HCT116 (cell line): ENCODE data around the gene ERGIC1. TPM values are rescaled to one million over a fixed set of nuclear protein-coding genes. Genes with fewer than 3 reads are reported as not detected.
A peak's percentile ranks its signal among the peaks of the same experiment; 100 is the strongest.

ENCODE experiments used
- ATAC-seq: fragments of 200-7000 bp; cut with Tn5 transposase; 2 replicates; pipeline ENCODE4 v1.9.1; 2020; ENCODE audit warnings: mild to moderate bottlenecking, moderate library complexity
- BruUV-seq: library from RNA; stranded (reverse); fragments of 400-500 nt; replicated peaks from 2 replicates; lab custom pipeline; 2021; lab: Mats Ljungman, UMichigan
- CTCF ChIA-PET: fragments of 300-600 bp; sonication (Branson Sonifier 250); formaldehyde crosslinking; loops from one replicate; lab custom pipeline; 2021; ENCODE audit warnings: antibody characterized with exemption; lab: Charles Lee
- POLR2A ChIA-PET: fragments of 300-600, 350-600 bp; sonication (Branson Sonifier 250); formaldehyde crosslinking; loops from one replicate; lab custom pipeline; 2021; ENCODE audit warnings: antibody characterized with exemption; lab: Charles Lee
- RAD21 ChIA-PET, 2 experiments: fragments of 300-600 bp; sonication (Branson Sonifier 250); formaldehyde crosslinking; loops; one replicate each; lab custom pipeline; 2023; ENCODE audit warnings: low total read pairs in 2 of 2; ENCODE audit not compliant: uncharacterized antibody in 2 of 2, unreplicated experiment in 2 of 2, low non-redundant PET in 1 of 2; lab: Charles Lee
- DNase-seq: peaks from one replicate; pipeline ENCODE4 v3.0.0-alpha.2; 2010; ENCODE audit warnings: low read depth, low spot score
- H2AFZ ChIP-seq: fragments of 200-600 bp; shearing (Covaris generic), sonication (generic); 2 replicates; pipeline ENCODE4 v1.6.1; 2017; ENCODE audit warnings: low read depth, mixed run types, mixed read lengths, antibody characterized with exemption, low read length; ENCODE audit not compliant: poor library complexity, severe bottlenecking
- H3K27ac ChIP-seq: 2 replicates; pipeline ENCODE4 v1.5.1; 2012; ENCODE audit warnings: low read depth, low read length
- H3K27me3 ChIP-seq: fragments of 200-600 bp; sonication (generic); 2 replicates; pipeline ENCODE4 v1.6.1; 2016; ENCODE audit warnings: mixed run types, low read length, mixed read lengths; ENCODE audit not compliant: insufficient read depth
- H3K36me3 ChIP-seq, 2 experiments: fragments of 200-500 bp in 1 of 2; fragments of 200-600 bp in 1 of 2; sonication (Bioruptor generic) in 1 of 2; sonication (generic) in 1 of 2; 2 replicates each; pipeline versions ENCODE4 v1.5.1 to v1.6.1; 2014 to 2016; ENCODE audit warnings: low read length in 2 of 2, inconsistent platforms in 1 of 2, mixed read lengths in 1 of 2, mixed run types in 1 of 2; ENCODE audit not compliant: insufficient read depth in 2 of 2, control insufficient read depth in 1 of 2
- H3K4me1 ChIP-seq, 2 experiments: fragments of 200-600 bp in 1 of 2; sonication (generic) in 1 of 2; 2 replicates each; pipeline versions ENCODE4 v1.5.1 to v1.6.1; 2012 to 2017; ENCODE audit warnings: low read length in 2 of 2, inconsistent platforms in 1 of 2, mild to moderate bottlenecking in 1 of 2, mixed read lengths in 1 of 2, mixed run types in 1 of 2, moderate library complexity in 1 of 2; ENCODE audit not compliant: insufficient read depth in 2 of 2, control insufficient read depth in 1 of 2
- H3K4me2 ChIP-seq: fragments of 200-600 bp; sonication (generic); 2 replicates; pipeline ENCODE4 v1.6.1; 2017; ENCODE audit warnings: mixed run types, low read length, mixed read lengths
- H3K4me3 ChIP-seq, 2 experiments: fragments of 200-600 bp in 1 of 2; sonication (generic) in 1 of 2; replicated peaks in 1 of 2; 2 replicates each; pipeline ENCODE4 v1.5.1; 2011 to 2016; ENCODE audit warnings: low read length in 2 of 2, control low read depth in 1 of 2, low read depth in 1 of 2, mild to moderate bottlenecking in 1 of 2, mixed read lengths in 1 of 2, mixed run types in 1 of 2
- H3K79me2 ChIP-seq: fragments of 200-600 bp; sonication (generic); 2 replicates; pipeline ENCODE4 v1.6.1; 2017; ENCODE audit warnings: mild to moderate bottlenecking, mixed run types, low read length, moderate library complexity, mixed read lengths; ENCODE audit not compliant: insufficient read depth
- H3K9ac ChIP-seq: fragments of 200-600 bp; sonication (generic); 2 replicates; pipeline ENCODE4 v1.6.1; 2016; ENCODE audit warnings: low read length, mixed read lengths
- H3K9me2 ChIP-seq: fragments of 200-600 bp; sonication (generic), shearing (Covaris generic); 2 replicates; pipeline ENCODE4 v1.6.1; 2017; ENCODE audit warnings: mixed run types, mild to moderate bottlenecking, moderate library complexity; ENCODE audit not compliant: insufficient read depth
- H3K9me3 ChIP-seq, 2 experiments: fragments of 200-500 bp in 1 of 2; fragments of 200-600 bp in 1 of 2; sonication (Bioruptor generic) in 1 of 2; sonication (generic) in 1 of 2; 2 replicates each; pipeline ENCODE4 v1.6.1; 2014 to 2017; ENCODE audit warnings: low read length in 2 of 2, mixed read lengths in 2 of 2, inconsistent platforms in 1 of 2, low read depth in 1 of 2, mild to moderate bottlenecking in 1 of 2, mixed run types in 1 of 2, moderate library complexity in 1 of 2; ENCODE audit not compliant: control insufficient read depth in 1 of 2, insufficient read depth in 1 of 2
- H4K20me1 ChIP-seq: fragments of 200-600 bp; sonication (generic), shearing (Covaris generic); 2 replicates; pipeline ENCODE4 v1.6.1; 2017; ENCODE audit warnings: mixed run types, mild to moderate bottlenecking, moderate library complexity; ENCODE audit not compliant: insufficient read depth
- ATF3 ChIP-seq: IDR thresholded peaks from 2 replicates; pipeline ENCODE4 v1.6.1; 2012
- CBX3 ChIP-seq: IDR thresholded peaks from 2 replicates; pipeline ENCODE4 v1.6.1; 2012; ENCODE audit warnings: low read depth
- CEBPB ChIP-seq: IDR thresholded peaks from 2 replicates; pipeline ENCODE4 v1.6.1; 2012; ENCODE audit warnings: low read depth
- CTCF ChIP-seq, 3 experiments: fragments of 200-600 bp in 1 of 3; sonication (generic) in 1 of 3; IDR thresholded peaks in 2 of 3; conservative IDR thresholded peaks in 1 of 3; 2 replicates each; pipeline ENCODE4 v1.5.1; 2012 to 2017; ENCODE audit warnings: low read depth in 2 of 3, low read length in 2 of 3, antibody characterized with exemption in 1 of 3, borderline replicate concordance in 1 of 3, control low read depth in 1 of 3, mild to moderate bottlenecking in 1 of 3, mixed read lengths in 1 of 3, mixed run types in 1 of 3, moderate library complexity in 1 of 3; ENCODE audit not compliant: insufficient read depth in 1 of 3
- EGR1 ChIP-seq: IDR thresholded peaks from 2 replicates; pipeline ENCODE4 v1.6.1; 2012; ENCODE audit warnings: low read depth
- EZH2phosphoT487 ChIP-seq: fragments of 200-600 bp; IDR thresholded peaks from 2 replicates; pipeline ENCODE4 v1.6.1; 2018; ENCODE audit warnings: antibody characterized with exemption, borderline replicate concordance
- POLR2A ChIP-seq: IDR thresholded peaks from 2 replicates; pipeline ENCODE4 v1.7.0; 2011; ENCODE audit warnings: borderline replicate concordance; ENCODE audit not compliant: insufficient read depth, insufficient read length; ENCODE audit errors: extremely low read depth
- POLR2AphosphoS5 ChIP-seq: IDR thresholded peaks from 2 replicates; pipeline ENCODE4 v1.6.1; 2011; ENCODE audit warnings: mild to moderate bottlenecking, low read depth, low read length, moderate library complexity
- REST ChIP-seq: IDR thresholded peaks from 2 replicates; pipeline ENCODE4 v1.6.1; 2012; ENCODE audit warnings: low read depth
- SRF ChIP-seq: IDR thresholded peaks from 2 replicates; pipeline ENCODE4 v1.6.1; 2012; ENCODE audit warnings: low read depth
- TCF7L2 ChIP-seq: IDR thresholded peaks from 2 replicates; pipeline ENCODE4 v1.7.0; 2011; ENCODE audit warnings: borderline replicate concordance, inconsistent platforms; ENCODE audit not compliant: insufficient read depth, insufficient read length; ENCODE audit errors: extremely low read depth
- ZNF274 ChIP-seq: fragments of 200-500 bp; sonication (Bioruptor generic); IDR thresholded peaks from 2 replicates; pipeline ENCODE4 v1.6.1; 2014; ENCODE audit warnings: mild to moderate bottlenecking, low read depth, low read length, inconsistent platforms
- intact Hi-C: fragments of 100-400 bp; cut with micrococcal nuclease; formaldehyde crosslinking; loops from 2 replicates; pipeline ENCODE4 v1.10.0; 2022
- total RNA-seq: library from RNA; stranded (reverse); gene quantifications from one replicate; pipeline ENCODE4 v1.2.1, GENCODE V29; 2021; ENCODE audit not compliant: unreplicated experiment

ERGIC1 gene
- total RNA-seq, 1 experiment from 2014 or later: 73.3 TPM

GRCh38 chr5:172820046-172820767, 13.8 kb upstream of the ERGIC1 start:
- ChIA-PET RAD21 (no interaction called here), POLR2A (no interaction called here), CTCF (no interaction called here)
- no peaks in the 10 kb centered on the region for H4K20me1 ChIP-seq
- intact Hi-C loops: loop anchor here (5.0 kb wide), 1 partner anchor 43 kb away; no protein-coding TSS in a partner anchor
- peak overlapping the region; percentile 14 for H2AFZ ChIP-seq
- no peak overlapping the region for H3K9ac ChIP-seq
- ATAC-seq (peak; percentile 65), DNase-seq (peak; percentile 7)
- no peaks in the 10 kb centered on the region for H3K36me3 ChIP-seq
- no TSS peak for BruUV-seq
- TF ChIP-seq EGR1 (peak; percentile 96), SRF (no peak)
- H3K4me1 ChIP-seq: peaks cover 7 to 26% of the 10 kb centered on the region in 2 experiments; a peak in 3 of 4 replicates
- H3K27ac ChIP-seq: no peak overlapping the region
- H3K79me2 ChIP-seq: no peaks in the 10 kb centered on the region
- peak overlapping the region; percentile 53 for H3K4me2 ChIP-seq
- no peaks in the 10 kb centered on the region for H3K27me3 ChIP-seq
- no peaks in the 10 kb centered on the region for H3K9me2 ChIP-seq
- H3K9me3 ChIP-seq: peaks cover 0 to 1% of the 10 kb centered on the region in 2 experiments; a peak in 1 of 4 replicates
- no peak overlapping the region for H3K4me3 ChIP-seq

GRCh38 chr5:172821340-172821985, 12.6 kb upstream of the ERGIC1 start:
- ChIA-PET POLR2A (no interaction called here), RAD21 (no interaction called here), CTCF (no interaction called here)
- Histone ChIP-seq H3K9me2 (no peaks in the 10 kb centered on the region), H3K9ac (no peak overlapping the region), H3K4me2 (no peak overlapping the region), H4K20me1 (no peaks in the 10 kb centered on the region), H3K9me3 (peaks cover 0 to 14% of the 10 kb centered on the region in 2 experiments; a peak in 1 of 4 replicates), H2AFZ (no peak overlapping the region), H3K79me2 (no peaks in the 10 kb centered on the region), H3K36me3 (no peaks in the 10 kb centered on the region), H3K27me3 (no peaks in the 10 kb centered on the region), H3K4me1 (peaks cover 7 to 23% of the 10 kb centered on the region in 2 experiments; a peak in 3 of 4 replicates), H3K4me3 (no peak overlapping the region), H3K27ac (no peak overlapping the region)
- BruUV-seq: no TSS peak
- intact Hi-C loops: loop anchor here (5.0 kb wide), 1 partner anchor 44 kb away; no protein-coding TSS in a partner anchor
- DNase-seq (no peak), ATAC-seq (no peak)
- TF ChIP-seq ZNF274 (no peak), CBX3 (no peak), CEBPB (no peak), EGR1 (no peak), REST (no peak), POLR2AphosphoS5 (no peak), EZH2phosphoT487 (no peak), ATF3 (no peak), CTCF (IDR thresholded peaks at IDR 0.05 in 2 of 3, conservative IDR thresholded peaks at IDR 0.05 in 1 of 3; ENCODE audit: borderline replicate concordance in 1 of 3, insufficient read depth in 1 of 3, low read depth in 2 of 3, low read length in 2 of 3) (no peak), TCF7L2 (no peak), SRF (no peak), POLR2A (no peak)
